NCI-H2196 (cell line): Measurements from ENCODE around the gene RPL18.
"Not testable (repeated sequence)": the region's sequence is repeated elsewhere in the genome, so short reads cannot be mapped to it uniquely, and the experiment has no call there.

Experiments used
- DNase-seq: peaks from one replicate; lab custom pipeline; 2025; ENCODE audit not compliant: unreplicated experiment; lab: John Stamatoyannopoulos, UW

The RPL18 gene

DNA sequence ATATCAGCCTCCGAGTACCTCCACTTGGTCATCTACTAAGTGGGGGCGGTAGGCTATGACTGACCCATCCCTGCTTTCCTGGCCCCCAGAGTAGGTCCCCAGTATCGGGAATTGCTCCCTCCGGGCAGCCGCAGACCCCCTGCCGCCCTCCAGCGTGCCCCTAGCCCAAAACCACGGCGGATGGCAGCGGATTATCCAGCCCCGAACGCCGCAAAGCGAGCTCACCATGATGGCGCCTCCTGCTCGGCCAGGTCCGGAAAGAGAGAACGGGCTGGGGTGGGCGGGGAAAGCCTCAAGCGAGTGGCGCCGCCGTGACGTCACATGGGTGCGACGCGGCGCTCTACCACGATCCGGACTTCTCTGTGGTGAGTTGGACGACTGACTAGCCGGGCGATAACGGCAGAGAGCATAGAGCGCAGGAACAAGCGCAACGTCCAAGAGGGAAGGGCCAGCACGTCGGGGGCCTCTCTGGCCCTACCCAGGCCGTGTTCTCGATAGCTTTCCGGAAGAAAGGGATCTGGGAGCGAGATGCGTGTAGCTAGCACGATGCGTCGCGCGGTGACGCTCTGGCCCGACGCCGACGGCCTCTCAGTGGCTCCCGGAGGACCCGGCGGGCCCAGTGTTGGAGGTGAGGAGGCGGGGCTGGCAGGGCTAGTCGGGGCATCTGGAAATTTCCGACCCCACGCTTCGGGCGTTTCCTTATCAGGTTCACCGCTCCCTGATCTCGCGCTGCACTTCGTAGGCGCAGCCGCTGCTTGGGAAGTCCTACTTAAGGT is at the start of gene RPL18, which contains the start of gene SPHK2:
Gene RPL18, minus strand, starts transcription at position 263 of the 776 bp plus-strand sequence. Its CDS starts 35 bp downstream, at position 228.
Gene SPHK2, plus strand, starts transcription at position 591 of the 776 bp plus-strand sequence. CDS start 1,009 bp downstream, outside the sequence.
- peak; percentile 100 for DNase-seq

DNA sequence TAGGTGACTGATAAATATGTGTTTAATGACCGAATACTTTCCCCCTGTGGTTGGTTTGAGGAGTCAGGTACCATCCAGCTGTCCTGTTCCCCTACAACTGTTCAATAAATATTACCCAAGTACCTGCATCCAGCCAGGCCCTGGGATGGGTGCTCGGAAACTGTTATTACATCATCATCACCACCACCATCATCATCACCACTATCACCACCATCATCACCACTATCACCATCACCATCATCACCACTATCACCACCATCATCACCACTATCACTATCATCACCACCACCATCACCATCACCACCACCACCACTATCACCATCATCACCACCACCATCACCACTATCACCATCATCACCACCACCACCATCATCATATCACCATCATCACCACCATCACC is 49.8 kb upstream of the RPL18 start:
- no peak for DNase-seq

DNA sequence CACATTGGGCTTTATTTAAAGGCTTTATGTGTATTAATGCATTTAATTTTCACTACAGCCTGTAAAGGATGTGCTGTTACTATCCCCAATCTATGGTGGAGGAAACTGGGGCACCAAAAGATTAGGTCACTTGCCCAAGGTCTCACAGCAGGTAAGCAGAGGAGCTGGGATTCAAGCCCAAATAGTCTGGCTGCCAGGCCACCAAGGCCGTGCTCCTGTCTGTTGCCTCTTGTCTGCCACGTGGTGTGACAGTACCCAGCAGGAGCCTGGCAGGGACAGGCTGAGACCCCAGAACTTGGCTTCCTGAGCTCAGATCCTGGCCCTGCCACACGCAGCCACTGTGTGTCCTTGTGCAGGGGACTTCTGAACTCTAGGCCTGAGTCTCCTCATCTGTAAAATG is 49.4 kb upstream of the RPL18 start:
- DNase-seq: no peak

DNA sequence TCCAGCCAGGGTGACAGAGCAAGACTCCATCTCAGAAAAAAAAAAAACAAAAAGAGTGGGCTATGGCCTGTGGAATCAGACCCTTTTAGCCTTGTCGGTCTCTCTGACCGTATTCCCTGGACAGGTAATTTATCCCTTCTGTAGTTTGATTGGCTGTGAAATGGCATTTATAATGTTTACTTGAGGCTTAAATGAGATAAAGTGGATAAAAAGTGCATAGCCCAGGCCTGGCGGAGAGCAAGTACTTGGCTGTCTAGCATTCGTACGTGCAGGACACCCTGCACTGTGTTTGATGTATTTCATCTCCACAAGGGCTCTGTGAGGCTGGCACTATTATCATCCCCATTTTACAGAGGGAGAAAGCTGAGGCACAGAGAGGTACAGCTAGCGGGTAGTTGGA is 46.8 kb upstream of the RPL18 start:
- DNase-seq: no peak

DNA sequence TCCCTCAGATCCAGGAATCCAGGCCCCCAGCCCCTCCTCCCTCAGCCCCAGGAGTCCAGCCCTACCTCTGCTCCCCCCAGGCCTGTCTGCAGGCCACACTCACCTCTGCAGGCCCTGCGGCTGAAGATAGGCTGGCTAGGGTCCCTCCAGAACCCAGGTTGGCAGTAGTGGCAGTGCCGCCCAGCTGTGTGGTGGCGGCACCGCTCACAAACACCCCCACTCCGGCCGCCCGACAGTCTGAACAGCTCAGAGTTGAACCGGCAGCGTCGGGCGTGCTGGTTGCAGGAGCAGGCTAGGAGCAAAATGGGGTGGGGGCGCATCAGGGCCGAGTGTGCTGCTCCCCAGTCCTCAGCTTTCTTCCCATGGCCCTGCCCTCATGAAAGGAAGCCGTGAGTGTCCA is 45.5 kb upstream of the RPL18 start:
- no peak for DNase-seq

DNA sequence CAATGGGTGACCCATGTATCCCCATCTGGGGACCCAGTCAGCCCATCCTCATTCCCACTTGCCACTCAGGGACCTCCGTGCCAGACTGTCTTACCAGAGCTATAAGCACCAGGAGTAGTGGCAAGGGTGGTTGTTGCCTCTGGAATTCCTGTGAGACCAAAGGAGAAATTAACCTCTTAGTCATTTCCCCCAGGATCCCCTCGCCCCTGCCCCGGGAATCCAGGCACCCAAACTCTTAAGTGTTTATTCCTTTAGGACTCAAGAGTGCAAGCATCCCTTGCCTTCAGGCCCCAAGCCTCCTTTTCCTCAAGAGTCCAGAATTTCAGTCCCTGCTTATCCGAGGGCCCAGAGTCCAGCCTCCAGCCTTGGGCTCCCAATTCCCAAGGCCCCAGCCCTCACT is 44.7 kb upstream of the RPL18 start:
- DNase-seq: no peak

DNA sequence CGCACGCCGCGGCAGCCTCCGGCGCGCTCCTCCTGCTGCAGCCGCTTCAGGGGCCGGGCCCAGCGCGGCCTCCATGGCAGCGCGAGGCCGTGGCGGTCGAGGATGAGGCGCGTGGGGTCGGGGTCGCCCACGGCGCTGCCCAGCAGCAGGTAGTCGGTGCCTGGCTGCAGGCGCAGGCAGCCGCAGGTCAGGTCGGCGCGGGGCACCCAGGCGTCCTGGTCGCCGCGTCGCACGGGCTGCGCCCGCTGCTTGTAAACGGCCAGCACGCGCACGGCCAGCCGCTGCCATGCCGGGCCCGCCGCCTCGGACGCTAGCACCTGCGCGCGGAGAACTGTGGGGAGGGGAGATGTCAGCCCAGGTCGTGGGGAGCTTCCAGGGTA is 42.7 kb upstream of the RPL18 start:
- no peak for DNase-seq

DNA sequence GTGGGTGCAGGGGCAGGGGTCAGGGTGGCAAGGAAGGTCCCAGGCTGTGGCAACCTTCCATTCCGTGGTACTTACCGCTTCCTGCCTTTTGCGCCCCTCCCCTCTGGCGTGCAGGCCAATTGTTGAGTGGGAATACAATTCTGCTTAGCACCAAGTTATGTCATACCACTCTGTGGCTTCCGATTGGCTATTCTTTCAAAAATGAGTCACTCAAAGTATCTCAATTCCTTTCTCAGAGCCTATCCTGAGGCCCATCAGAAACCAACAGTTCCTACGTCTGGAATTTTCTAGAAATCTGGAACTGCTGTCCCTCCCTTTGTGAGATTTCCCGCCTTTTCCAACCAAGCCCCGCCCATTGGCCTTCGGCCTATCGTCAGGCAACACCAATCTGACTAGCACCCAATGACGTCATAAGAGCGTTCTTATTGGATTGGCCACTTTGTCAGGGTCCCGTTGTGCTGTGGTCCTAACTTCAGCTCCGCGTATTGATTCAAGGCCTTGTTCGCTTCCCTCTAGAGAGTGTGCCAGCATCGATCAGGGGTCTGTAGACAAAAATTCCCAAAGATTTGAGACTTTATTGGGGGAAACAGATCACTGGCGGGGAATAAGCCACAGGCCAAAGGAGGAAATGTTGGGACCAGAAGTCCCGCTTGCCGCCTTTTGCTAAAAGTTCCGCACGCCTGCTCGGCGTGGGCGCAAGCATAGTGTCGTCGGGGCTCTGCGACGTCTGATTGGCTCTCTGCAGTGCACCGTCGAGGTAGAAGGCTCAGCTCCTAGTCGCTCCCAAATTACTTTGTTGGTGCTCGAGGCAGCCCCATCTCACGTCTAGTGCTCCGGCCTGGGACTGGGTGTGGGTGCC is 42.1 kb upstream of the RPL18 start:
- DNase-seq: peak; percentile 99

DNA sequence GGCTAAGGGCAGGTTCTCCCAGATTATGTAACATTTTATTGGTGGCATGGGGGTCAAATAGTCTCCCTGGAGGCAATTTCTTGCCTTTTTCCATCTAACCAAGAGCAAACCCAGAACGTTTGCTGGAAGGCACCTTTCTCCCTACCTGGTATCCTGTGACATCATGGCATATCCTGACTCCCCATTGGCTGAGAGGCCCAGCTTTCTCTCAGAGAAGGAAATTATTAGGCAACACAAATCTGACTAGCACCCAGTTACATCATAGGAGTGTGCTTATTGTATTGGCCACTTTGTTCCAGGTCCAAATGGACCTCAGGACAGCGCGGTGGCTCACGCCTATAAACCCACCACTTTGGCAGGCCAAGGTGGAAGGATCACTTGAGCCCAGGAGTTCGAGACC is 40.8 kb upstream of the RPL18 start:
- DNase-seq: peak; percentile 67

DNA sequence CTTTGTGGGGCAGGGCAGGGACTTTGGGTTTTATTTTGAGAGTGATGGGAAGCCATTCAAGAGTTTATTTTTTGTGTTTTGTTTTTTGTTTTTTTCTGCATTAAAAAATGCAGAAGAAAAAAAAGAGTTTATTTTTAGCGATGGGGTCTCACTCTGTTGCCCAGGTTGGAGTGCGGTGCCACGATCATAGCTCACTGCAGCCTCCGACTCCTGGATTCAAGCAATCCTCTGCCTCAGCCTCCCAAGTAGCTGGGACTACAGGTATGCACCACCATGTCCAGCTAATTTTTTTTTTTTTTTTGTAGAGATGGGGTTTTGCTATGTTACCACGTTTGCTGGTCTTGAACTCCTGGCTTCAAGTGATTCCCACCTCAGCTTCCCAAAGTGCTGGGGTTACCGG is 39.5 kb upstream of the RPL18 start:
- DNase-seq: no peak

DNA sequence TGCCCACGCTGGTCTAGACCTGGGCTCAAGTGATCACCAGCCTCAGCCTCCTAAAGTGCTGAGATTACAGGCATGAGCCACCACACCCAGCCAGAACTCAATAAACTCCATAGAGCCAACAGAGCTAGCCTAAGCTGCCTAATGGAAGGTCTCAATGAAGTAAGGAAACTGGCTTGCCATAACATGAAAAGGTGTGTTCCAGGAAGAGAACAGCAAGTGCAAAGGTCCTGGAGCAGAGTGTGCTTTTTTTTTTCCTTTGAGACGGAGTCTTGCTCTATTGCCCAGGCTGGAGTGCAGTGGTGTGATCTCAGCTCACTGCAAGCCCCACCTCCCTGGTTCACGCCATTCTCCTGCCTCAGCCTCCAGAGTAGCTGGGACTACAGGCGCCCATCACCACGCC is 38.9 kb upstream of the RPL18 start:
- DNase-seq: not testable (repeated sequence)

DNA sequence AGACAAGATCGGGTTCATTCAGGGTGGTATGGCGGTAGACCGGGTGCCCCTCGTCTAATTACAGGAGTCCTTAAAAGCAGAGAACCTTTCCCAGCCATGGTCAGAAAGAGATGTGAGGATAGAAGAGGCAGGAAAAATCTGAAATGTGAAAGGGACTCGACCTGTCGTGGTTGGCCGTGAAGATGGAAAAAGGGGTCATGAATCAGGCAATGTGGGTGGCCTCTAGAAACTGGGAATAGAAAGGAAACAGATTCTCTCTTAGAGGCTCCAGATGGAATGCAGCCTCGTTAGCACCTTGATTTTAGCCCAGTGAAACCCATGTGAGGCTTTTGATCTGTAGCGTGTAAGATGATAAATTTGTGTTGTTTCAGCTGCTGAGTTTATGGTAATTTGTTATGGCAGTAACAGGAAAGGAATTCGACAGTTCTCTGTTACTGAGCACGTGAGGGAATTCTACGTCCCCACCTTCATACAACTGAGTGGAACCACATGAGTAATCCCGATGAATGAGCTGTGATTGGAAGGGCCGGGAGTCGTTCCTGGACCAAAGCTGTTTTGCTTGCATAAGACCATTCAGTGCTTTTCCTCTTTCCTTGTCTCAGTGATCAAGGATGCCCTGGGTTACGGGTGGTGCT is 38.0 kb upstream of the RPL18 start:
- no peak for DNase-seq

DNA sequence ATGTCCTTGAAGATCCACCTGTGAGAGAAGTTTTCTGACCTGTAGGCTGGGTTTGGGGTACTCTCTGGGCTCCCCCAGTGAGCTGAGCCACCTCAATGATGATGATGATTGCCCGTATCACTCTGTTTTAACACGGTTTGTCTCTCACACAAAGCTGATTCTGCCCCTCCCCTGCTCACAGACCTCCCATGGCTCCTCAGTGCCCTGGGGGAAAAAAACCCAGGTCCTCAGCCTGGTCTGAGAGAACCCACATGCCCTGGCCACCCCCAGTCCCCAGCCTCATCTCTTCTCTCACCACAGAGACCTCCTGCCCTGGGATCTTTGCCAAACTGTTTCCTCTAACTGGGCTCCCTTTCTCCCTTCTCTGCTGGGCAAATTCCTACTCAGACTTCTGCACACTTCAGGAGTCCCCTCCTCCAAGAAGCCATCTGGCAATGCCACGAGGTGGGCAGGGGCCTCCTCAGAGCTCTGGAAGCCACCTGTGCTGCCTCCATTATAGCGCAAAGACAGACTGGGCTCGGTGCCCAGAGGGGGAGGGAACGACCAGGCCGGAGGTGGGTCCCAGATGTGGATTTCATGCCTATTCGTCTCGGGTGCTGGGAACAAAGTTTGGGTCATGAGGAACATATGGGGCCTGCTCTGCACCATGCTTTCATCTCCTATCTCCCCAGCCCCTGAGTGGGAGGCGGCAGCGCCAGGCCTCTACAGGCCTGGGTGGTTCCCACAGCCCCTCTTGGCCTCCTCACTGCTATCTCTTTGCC is 35.5 kb upstream of the RPL18 start:
- peak; percentile 35 for DNase-seq

DNA sequence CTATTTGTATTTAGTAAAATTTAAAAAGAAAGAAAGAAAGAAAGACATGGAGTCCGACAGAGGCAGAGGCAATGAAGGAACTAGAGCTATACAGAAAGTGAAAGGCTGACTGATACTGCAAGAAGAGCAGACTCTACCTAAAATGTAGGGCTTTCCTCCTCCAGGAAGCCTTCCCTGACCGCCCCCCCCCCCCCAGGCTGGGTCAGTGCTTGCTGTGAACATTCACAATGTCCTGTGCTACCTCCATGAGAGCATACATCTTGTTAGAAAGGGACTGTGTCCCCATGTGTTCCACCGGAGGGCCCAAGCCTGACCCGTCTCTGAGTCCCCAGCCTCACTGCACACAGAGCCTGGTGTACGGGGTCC is 32.7 kb upstream of the RPL18 start:
- no peak for DNase-seq

DNA sequence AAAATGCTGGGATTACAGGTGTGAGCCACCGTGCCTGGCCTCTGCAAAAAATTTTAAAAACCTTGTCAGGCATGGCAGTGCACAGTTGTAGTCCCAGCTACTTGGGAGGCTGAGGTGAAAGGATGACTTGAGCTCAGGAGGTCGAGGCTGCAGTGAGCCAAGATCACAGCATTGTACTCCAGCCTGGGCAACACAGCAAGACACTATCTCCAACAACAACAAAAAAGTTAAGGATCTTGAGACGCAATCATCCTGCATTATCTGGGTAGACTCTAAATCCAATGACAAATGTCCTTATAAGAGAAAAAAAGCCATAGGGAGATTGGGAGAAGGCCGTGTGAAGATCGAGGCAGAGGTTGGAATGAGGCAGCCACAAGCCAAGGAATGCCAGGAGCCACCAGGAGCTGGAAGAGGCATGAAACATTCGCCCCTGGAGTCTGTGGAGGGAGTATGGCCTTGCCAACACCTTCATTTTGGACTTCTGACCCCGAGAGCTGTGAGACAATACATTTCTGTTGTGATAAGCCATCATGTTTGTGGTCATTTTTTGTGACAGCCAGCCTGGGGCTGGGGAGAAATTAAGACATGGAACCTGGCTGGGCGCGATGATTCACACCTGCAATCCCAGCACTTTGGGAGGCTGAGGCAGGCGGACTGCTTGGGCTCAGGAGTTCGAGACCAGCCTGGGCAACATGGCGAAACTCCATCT is 32.1 kb upstream of the RPL18 start:
- DNase-seq: no peak

DNA sequence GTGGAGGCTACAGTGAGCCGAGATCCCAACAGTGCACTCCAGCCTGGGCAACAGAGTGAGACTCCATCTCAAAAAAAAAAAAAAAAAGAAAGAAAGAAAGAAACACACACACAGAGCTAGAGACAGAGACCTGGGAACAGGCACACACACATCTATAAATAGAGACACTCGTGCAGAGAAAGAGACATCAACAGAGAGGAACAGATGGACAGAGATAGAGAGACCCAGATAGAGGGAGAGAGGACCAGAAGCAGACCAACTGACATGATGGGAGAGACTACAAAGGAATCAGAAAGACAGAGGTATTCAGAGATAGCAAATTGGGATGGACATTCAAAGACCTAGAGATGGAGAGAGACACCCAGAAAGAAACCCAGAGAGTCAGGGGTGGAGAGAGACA is 29.2 kb upstream of the RPL18 start:
- no peak for DNase-seq

DNA sequence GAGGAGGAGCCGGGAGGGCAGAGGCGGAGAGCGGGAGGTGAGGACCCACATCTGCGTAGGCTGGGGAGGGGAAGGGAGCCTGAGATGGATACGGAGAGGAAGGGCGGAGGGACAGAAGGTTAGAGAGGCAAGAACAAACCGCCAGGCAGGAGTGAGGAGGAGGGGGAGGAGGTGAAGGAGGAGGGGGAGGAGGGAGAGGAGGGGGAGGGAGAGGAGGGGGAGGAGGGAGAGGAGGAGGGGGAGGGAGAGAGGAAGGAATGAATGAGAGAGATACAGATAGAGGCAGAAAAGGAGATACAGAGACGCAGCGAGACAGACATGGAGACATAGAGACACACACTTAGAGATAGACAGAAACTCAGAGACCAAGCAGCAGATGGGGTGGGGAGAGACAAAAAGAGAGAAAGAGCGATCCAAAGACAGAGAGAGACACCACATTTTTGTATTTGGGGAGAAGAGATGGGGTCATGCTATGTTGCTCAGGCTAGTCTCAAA is 27.8 kb upstream of the RPL18 start:
- DNase-seq: no peak

DNA sequence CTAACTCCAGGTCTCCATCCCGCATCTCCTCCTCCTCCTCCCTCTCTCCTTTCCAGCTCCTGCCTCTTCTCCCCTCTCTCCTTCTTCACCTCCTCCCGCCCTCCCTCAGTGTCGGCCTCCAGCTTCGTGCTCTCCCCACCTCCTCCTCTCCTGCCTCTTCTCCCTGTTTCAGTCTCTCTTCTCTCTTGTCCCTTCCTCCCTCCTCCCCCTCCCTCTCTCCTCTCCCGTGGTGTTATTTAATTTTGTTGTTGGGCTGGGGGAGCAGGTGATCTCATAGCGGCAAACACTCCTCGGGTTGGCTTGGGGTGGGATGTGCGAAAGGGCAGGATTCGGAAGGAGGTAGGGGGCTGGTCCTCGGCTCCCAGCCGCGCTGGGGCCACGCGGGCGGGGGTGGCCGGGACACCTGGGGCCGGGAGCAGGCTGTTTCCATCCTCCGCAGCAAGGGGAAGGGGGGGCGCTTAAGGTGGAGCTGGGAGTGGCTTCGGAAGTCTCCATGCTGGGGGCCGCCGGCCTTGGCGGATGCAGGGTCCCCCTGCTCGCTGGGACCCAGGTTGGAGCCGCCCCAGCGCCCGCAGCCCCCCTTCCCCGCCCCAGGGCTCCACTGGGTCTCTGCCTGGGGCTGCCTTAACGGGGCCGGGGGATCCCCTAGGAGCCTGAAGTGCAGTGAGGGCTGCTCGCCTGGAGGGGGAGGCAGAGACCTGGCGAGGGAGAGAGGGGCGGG is 27.2 kb upstream of the RPL18 start, which contains the start of gene CA11:
Gene CA11, minus strand, starts transcription at position 187 of the 721 bp plus-strand sequence. CDS start 555 bp downstream, outside the sequence.
- peak; percentile 92 for DNase-seq

DNA sequence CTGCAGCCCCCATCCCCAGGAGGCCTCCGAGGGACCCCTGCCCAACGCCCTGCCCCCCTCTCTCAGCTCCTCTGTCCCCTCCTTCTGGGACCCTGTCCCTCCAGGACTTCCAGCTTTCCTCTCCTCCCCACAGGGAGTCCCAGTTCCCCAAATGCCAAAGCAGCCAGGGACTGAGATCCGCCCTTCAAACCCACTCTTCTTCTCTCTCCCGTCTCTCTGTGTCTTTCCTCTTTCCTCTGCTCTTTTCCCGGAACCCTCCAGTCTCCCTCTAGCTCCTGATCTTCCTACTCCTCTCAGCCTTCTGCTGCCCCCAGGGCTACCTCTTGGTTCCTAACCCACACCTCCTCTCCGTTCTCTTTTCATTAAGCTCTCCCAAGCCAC is 26.6 kb upstream of the RPL18 start:
- no peak for DNase-seq
